ENCODE measurements around the gene TBL1X.
"Not testable (repeated sequence)": the region's sequence is repeated elsewhere in the genome, so short reads cannot be mapped to it uniquely, and the experiment has no call there.

TBL1X gene

DNA sequence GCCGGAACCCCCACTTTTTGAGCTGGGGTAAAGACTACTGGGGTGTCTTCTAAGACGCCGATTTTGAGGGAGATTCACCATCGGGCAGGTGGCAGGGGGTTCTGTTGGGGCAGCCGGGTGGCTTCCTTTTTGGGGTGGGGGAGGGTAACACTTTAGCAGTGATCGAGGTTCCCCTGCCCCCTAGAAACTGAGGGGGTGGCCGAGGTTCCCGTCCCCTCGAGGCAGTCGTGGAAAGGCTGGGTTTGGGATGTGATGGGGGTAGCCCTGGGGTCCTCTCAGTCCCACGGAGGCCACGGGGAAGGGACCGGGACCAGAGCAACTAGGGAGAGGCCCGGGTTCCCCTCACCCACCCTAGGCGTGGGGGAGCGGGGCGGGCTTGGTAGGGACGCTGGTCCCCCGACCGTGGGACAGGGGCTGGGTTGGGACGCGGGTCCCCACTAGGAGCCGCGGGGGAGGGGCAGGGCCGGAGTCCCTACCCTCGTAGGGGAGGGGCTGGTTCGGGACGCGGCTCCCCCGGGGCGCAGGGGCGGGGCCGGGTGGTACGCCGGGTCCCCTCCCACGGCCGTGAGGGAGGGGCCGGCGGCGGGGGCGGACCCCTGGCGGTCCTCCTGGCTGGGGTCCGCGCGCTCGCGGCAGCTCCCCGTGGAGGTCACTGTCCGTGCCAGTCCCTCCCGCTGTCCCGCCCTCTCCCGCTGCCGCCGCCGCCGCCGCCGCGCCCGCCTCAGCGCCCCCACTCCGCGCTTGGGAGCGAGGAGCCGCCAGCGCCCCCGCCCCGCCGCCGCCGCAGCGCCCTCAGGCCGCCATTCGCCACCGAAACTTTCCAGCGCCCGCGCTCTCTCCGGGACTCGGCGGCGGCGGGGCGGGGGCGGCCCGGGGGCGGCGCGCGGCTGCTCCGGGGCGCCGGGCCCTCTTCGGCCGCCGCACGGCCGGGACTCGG is at the start of gene TBL1X:
Gene TBL1X (plus strand): TSS at position 624 of the 937 bp plus-strand sequence. CDS start 188,529 bp downstream, outside the sequence.
- DNase-seq = peak; percentile 41

DNA sequence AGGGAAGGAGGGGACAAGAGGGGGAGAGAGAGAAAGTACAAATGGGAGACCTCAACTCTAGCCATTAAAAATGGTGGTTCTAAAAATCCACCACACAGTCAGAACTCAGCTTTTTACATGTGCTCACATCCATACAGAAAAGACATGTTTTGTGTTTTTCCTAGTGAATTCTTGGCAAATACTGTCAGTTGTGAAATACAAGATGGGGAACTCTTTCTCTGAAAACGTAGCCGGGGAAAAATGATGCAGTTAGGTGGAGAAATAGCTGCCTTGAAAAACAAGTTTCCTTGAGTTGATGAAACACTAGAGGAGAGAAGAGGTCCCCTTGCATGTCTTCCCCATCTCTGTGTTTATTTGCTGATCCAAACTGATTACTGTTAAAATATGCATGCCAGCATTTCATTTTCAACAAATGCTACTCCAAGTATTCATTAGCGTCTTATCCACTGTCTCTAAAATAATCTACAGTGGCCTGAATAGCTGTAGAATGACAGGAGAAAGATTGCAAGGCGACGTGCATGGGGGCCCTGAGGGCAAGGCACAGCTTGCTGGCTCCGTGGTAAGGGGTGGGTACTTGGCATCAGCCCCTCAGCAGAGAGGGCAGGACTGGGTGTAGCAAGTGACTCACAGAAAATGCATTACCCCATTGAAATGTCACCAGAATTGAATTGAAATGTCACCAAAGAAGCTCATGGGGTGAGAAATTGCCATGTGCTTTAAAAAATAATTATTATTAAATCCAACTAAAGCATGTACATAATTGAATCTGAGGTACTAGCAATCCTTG is 48.1 kb upstream of the TBL1X start:
- DNase-seq = no peak

GRCh38 chrX:9418262-9418661 is 46.6 kb upstream of the TBL1X start:
- DNase-seq = no peak

DNA sequence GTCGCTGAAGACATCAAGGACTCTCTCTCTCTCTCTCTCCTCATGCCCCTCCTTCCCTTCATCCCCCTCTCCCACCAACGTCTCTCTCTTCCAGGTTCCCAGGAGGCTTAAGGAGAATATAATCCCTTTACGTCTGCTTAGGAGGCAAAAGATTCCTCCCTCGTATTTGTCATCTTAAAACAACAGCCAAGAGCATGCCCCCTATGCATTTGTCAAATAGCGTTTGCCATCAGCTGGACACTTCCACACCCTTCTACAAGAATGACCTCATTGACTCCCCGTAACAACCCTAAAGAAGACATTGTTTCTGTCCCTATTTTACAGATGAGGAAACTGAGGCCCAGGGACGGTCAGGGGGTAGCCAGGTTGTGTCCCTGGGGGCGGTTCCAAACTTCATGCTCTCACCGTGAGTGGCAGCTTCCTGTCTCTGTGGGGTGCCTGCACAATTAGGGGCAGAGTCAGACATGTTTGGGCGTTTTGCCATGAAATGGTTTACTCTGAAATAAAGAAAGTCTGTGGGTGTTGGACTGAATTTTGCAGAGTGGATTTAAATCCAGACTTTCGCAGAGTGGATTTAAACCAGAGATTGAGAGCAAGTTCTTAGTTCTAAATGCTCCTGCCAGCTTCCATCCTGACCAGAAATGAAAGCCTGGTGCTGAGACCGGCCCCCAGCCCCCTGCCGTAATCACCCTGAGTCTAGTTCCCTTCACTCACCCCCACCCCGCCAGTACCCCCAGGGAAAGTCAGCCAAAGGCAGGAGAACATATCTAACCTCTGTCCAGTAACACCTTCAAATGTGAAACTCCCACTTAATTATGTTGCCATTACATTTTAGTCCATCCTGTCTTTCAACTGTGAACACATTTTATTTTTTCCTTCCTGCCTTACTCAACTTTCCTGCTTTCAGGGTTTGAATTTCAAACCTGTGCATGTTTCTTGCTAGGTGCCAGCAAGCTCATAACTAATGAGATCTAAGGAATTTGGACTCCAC is 44.3 kb upstream of the TBL1X start:
- DNase-seq = no peak

- no peak for DNase-seq
These were observed 35.1 kb upstream of the TBL1X start for GRCh38 chrX:9429767-9430166.

GRCh38 chrX:9430346-9430921 is 34.4 kb upstream of the TBL1X start:
- DNase-seq = no peak

DNA sequence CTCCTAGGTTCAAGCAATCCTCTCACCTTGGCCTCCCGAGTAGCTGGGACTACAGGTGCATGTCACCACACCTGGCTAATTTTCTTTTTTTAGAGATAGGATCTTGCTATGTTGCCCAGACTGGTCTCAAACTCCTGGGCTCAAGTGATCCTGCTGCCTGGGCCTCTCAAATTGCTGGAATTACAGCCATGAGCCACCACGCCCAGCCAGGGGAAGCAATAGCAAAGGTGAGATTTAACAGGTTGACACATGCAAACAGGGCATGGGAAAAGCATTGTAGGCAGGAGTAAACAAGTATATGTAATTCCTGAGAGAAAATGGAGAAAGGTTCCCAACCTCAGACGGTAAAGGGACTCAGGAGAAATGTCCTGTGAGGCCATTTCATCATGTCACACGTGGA is 33.6 kb upstream of the TBL1X start:
- DNase-seq = no peak

DNA sequence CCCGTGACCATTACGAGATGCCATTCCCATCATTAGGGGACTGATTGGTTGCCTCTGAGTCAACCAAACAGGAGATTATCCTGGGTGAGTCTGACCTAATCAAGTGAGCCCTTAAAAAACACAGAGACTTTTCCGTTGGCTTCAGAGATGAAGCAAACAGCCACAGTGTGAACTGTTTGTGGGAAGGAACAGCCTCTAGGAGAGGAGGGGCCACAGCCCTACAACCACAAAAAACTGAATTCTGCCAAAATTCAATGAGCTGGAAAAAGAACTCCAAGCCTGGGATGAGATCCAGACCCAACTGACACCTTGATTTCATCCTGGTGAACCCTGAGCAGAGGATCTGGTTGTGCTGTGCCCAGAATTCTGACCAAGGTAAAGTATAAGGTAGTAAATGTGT is 31.3 kb upstream of the TBL1X start:
- DNase-seq = no peak

DNA sequence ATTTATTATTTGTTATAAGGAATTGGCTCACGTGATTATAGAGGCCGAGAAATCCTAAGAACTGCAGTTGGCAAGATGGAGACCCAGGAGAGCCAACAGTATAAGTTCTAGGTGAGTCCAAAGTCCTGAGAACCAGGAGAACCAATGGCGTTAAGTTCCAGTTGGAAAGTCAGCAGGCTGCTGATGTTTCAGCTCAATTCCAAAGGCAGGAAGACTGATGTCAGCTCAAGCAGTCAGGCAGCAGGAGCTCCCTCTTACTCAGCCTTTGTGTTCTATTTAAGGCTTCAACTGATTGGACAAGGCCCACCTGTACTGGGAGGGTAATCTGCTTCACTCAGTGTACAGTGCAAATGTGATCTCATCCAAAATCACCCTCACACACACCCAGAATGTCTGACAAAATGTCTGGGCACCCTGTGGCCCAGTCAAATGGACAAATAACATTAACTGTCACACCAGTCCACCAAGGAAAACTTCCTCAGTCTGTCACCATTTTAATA is 30.8 kb upstream of the TBL1X start:
- no peak for DNase-seq

GRCh38 chrX:9435086-9435485 is 29.8 kb upstream of the TBL1X start:
- not testable (repeated sequence) for DNase-seq

DNA sequence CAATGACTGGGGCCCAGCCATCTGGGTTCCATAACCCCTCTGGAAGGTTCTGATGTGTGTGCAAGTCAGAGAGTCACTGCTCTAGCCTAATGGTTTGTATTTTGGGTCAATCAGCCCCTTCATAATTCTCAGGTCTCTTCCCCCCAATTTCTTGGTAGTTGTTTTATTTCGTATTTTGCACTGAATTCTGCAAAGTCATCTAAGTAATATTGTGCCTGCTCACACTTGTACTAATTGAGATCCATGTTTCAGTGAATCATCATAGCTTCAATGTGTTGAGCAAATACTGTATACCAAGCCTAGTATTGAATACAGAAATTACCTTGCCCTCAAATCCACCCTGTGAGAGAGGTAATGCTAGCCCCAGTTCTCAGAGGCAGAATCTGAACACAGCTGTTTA is 28.0 kb upstream of the TBL1X start:
- no peak for DNase-seq

DNA sequence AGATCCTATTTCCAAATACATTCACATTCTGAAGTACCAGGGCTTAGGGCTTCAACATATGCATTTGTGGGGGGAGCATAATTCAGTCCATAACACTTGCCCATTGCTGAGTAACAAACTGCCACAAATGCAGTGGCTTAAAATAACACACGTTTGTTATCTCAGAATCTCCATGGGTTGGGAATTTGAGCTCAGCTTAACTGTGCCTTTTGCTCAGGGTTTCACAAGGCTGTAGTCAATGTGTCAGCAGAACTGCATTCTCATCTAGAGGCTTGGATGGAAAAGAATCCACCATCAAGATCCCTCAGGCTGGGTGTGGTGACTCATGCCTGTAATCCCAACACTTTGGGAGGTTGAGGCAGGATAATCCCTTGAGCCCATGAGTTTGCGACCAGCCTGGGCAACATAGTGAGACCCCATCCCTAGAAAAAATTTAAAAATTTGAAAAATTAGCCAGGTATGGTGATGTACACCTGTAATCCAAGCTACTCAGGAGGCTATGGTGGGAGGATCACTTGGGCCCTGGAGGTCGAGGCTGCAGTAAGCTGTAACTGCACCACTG is 25.8 kb upstream of the TBL1X start:
- no peak for DNase-seq

- no peak for DNase-seq
These were observed 24.6 kb upstream of the TBL1X start for GRCh38 chrX:9440116-9440844.

GRCh38 chrX:9442056-9442455 is 22.8 kb upstream of the TBL1X start:
- DNase-seq = no peak

DNA sequence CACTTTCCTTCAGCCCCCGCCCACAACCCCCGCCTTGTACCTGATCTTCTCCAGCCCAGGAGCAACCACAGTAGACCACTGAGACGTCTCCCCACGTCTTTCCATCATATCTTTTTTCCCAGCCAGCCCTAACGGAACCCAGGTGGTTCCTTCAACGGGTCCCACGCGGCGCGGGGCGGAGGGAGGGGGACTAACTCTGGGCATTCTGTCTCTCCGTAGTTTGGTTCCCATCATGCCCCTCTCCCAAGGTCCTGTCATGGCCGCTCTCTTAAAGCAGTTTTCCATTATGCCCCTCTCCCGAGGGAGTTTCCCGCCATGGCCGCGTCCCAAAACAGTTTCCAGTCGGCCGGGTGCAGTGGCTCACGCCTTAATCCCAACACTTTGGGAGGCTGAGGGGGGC is 21.5 kb upstream of the TBL1X start:
- no peak for DNase-seq

- no peak for DNase-seq
These were observed 17.0 kb upstream of the TBL1X start for GRCh38 chrX:9447906-9448305.

DNA sequence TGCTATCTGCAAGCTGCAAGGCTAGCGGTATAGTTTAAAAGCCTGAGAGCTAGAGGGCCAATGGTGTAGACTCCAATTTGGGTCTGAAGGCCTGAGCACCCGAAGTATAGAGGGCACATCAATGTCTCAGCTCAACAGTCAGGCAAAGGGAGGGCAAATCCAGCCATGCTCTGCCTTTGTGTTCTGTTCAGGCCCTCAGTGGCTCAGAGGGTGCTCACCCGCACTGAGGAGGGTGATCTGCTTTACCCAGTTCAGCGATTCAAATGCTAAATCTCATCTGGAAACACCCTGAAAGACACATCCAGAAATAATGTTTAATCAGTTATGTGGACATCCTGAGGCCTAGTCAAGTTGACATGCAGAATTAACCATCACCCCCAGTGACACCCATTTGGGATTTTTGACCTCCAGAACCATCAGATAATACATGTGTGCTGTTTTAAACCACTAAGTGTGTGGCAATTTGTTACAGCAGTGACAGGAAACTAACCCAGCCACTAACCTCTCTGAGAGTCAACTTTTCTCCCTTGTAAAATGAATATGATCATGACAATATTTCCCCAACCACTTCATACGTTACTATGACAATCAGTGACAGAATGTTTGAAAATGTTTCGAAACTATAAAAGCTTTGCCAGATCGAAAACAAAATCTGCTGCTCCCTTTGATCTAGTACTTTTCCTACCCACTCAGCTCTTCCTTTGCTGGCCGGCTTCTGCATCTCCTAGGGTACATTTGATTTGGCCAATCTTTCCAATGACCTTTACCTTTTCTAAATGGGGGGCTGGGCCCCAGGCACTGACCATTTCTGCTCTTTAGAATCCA is 8.4 kb upstream of the TBL1X start:
- DNase-seq = no peak

- DNase-seq = not testable (repeated sequence)
These were observed 6.8 kb upstream of the TBL1X start for GRCh38 chrX:9458034-9458433.

DNA sequence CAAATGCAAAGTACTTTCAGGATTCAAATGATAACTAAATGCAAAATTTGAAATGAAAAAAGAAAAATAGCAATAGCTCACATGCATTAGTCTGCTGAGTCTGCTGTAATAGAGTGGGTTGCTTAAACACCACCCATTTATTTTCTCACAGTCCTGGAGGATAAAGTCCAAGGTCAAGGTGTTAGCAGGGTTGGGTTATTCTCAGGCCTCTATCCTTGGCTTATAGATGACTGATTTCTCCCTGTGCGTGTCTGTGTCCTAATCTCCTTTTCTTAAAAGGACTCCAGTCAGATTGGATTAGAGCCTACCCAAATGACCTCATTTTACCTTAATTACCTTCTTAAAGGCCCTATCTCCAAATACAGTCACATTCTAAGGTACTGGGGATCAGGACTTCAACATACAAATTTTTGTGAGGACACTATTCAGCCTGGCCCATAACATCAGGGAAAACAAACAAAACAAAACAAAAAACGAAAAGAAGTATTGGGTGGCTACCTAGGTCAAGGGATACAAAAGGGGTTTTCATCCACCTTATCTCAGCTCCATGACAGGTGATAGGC is 6.3 kb upstream of the TBL1X start:
- DNase-seq = no peak

Data from hematopoietic multipotent progenitor cell treated with erythropoietin and hydrocortisone succinate and interleukin-3 and kit ligand, for 8 days (in vitro differentiated cells).